ENCODE results near the gene NLK.
A peak's percentile ranks its signal among the peaks of the same experiment; 100 is the strongest.

Gene NLK

DNA sequence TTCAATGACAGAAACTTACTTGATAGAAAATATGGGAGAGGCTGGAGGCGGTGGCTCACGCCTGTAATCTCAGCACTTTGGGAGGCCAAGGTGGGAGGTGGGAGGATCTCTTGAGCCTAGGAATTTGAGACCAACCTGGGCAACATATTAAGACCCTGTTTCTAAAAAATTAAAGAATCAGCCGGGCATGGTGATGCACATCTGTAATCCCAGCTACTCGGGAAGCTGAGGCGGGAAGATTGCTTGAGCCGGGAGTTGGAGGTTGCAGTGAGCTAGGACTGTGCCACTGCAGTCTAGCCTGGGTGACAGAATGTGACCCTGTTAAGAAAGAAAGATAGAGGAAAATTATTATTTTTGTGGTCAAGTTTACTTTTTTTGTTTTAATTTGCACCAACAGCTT is 2.1 kb upstream of the NLK start:
- no peak for DNase-seq

DNA sequence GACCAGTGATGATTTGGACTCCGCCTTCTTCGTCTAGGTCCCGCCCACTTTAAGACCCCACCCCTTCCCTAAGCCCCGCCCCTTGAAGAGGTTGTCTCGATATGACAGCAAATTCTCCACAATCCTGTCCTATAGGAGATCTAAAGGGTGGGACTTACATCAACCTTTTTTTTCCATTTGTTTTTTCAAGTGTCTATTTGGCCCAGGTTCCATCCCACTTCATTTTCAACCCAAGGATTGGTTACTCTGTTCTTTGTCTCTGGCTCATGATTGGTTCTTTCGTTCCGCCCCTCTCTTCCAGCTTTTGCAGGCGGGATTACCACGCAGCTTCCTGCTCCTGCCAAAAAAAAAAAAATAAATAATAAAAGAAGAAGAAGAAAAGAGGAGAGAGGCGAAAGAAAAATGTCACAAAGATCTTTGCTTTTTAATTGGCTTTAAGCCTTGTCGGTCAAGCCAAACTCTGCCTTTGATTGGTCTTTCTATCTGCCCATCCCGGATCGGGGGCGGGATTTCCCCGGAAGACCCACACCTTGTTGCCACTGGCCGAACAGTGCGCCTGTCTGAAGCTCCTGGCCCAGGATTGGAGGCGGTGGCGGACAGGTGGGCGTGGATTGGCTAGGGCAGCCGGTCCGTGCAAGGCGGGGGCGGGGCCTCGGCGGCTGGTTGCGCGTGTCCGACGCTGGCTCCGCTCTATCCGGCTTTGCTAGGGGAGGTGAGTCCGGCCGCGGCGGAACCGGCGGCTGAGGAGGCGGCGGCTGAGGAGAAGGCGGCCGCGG is 1.2 kb upstream of the NLK start:
- peak; percentile 100 for DNase-seq

DNA sequence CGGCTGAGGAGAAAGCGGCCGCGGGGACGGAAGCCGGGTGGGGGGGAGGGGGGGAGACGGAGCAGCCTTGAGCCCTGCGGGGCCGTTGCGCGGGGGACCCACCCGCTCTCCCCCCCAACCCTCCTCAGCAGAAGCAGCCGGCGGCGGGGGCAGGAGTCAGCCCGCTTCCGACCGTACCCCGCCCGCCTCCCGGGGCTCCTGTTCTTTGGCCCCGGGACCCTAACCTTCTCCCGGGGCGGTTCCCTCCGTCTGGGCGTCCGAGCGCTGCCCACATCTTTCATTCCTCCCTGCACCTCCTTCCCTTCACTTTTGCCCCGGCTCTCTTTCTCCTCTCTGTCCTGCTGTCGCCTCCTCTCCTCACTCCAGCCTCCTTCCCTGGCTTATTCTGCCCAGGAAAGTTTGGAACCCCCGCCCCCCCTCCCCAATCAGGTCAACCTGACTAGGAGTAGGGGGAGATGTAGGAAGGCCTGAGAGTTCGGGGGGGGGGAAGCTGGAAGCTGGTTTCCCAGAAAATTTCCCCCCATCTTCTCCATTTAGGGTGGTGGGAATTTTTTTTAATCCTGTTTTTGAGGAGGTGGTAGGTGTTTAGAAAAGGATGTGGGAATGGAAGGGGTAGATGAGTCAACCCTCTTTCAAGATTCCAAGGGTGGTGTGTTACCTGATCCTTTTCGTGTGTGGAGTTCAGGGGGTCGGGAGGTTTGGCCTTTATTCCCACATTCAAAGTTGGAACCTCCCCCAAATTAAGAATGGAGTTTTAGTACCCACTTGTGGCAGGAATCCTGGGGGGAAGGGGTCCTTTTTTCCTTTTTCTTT is 427 bp upstream of the NLK start:
- DNase-seq: no peak

DNA sequence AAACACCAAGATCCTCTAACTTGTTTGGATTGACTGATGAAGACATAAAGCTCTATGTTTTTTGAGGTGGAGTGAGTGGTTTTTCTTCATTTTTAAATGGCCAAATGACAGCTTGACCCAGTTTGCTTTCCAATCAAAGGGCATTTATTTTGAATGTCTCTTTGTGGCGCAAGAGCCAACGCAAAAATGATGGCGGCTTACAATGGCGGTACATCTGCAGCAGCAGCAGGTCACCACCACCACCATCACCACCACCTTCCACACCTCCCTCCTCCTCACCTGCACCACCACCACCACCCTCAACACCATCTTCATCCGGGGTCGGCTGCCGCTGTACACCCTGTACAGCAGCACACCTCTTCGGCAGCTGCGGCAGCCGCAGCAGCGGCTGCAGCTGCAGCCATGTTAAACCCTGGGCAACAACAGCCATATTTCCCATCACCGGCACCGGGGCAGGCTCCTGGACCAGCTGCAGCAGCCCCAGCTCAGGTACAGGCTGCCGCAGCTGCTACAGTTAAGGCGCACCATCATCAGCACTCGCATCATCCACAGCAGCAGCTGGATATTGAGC is 329 bp downstream of the NLK start:
- no peak for DNase-seq

- no peak for DNase-seq
Observed at GRCh38 chr17:28043296-28043695, 819 bp downstream of the NLK start.

DNA sequence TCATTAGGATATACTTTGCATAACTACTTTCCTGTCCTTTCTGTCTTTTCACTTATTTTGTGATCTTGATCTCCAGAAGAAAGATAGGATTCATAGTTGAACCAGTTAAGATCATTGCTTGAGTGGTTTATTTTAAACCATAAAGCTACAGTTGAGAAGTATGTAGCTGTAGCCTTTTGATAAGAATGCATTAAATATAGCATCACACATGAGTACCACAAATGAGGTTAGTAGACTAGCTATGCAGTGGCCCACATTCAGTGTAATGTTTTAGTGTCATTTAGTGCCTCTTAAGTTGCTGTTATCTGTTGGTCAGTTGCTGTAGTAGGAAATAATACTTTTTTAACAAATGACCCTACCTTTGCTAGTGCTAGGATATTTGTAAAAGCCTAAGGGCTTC is 1.3 kb downstream of the NLK start:
- no peak for DNase-seq

DNA sequence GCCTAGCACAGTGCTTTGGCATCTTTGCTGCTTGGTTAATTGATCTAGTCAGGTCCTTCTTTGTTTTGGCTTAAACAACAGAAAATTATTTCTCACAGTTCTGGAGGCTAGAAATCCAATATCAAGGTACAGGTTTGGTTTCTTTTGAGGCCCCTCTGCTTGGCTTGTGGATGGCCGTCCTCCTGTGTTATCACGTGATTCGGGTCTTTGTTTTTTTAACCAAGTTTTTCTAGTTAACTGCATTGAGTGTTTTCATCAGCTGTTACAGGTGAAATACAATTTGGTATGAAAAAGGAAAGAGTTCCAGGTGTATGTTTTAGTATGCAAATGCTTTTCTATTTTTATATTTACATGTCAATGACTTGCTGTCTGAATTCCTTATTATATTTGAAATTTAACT is 2.8 kb downstream of the NLK start:
- no peak for DNase-seq

DNA sequence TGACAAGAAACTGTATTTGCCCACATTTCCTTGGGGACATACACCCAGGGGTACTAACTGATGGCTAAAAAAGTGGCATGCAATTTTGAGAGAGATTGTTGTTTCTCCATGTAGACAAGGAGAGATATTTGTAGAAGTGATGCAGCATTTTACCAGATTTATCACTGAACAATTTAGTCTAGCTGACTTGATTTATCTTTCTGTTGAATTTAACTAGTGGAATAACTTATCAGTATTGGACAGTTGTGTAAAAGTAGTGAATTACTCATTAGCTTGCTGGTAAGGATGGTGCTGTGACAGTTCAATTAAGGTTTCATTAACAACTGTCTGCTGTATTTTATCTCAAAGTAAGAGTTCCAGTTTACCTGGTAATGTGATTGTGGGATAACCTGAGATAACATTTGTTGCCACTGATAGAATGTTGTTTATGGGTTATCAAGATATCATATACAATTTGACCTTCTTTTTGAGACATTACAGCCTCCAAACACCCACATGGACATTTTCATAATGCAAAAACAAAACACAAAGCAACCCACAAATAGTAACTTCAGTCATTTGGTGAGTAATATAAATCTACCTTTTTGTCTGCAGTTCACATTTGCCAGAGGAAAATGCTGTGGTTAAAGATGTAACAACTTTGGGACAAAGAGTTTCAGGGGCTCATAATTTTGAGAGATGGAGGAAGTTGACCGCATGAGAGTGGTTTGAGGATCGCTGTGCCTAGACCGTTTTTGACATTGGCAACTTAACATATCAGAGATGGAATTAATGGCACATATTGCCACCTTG is 3.8 kb downstream of the NLK start:
- no peak for DNase-seq

DNA sequence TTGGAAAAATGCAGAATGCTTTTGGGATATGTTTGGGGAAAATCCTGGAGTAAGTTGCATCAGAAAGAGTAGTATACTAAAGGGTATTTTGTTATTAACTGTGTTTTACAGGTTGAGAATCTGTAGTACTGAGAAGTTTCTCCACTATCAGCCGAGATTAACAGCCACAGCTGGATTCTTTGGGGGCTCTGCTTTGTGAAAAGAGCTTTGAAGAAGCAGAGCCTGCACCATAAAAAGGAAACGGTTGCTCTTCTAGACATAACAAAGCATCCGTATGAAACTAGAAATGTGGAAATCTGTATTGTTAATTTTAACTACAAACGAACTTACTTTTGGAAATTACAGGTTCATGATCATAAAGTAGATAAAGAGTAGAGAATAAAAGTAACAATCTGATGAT is 5.3 kb downstream of the NLK start:
- no peak for DNase-seq

GRCh38 chr17:28049071-28049470 is 6.6 kb downstream of the NLK start:
- DNase-seq: no peak

- DNase-seq: peak; percentile 14
Observed at GRCh38 chr17:28053044-28053670, 10.7 kb downstream of the NLK start.

DNA sequence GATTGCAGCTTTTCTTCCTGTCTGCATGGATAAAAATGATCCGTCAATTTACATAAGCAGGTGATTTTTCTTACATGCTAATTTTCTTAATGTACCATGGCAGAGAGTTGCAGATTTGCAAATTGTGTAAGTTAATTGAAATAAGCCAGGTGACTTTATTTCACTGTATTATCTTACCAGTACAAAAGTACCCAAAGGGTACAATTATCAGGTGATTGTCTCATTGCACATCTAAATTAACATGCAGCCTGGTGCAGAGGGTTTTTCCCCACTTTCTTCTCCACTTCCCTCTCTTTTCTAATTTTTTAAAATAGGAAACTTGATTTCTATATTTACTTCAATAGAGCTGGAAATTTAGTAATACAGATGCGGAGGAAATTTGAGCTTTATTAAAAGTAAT is 11.2 kb downstream of the NLK start:
- DNase-seq: no peak

- no peak for DNase-seq
Observed at GRCh38 chr17:28055546-28056275, 13.2 kb downstream of the NLK start.

DNA sequence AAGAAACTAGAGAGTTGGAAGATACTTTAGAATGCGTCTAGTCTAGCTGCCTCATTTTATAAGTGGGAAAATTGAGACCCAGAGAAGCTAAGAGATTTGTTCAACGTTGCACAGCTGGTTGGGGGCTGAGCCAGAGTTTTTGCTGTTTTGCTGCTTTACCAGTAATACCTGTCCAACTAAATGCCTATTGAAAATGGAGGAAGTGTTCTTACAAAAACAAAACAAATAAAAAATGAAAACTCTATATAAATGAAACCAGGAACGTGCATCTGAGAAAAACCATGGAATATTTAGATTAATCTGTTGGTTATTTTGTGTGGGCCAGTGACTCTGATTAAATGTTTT is 13.8 kb downstream of the NLK start:
- DNase-seq: no peak

GRCh38 chr17:28057731-28058246 is 15.3 kb downstream of the NLK start:
- no peak for DNase-seq

GRCh38 chr17:28059675-28060074 is 17.2 kb downstream of the NLK start:
- DNase-seq: no peak

- no peak for DNase-seq
Observed at GRCh38 chr17:28065706-28066105, 23.2 kb downstream of the NLK start.

- no peak for DNase-seq
Observed at GRCh38 chr17:28069061-28069460, 26.6 kb downstream of the NLK start.

DNA sequence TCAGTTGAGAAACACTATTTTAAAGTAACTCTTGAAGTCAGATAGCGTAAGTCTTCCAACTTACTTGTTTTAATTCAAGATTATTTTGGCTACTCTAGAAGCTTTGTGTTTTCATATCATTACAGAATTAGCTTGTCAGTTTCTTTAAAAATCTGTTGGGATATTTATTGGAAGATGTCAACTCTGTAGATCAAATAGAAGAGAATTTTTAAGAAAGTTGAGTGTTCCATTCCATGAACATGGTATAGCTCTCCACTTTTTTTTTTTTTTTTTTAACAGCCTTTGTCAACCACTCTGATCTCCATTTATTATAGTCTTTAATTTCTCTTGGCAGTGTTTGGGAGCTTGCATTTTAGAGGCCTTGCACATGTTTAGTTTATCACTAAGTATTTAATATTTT is 28.7 kb downstream of the NLK start:
- no peak for DNase-seq

- no peak for DNase-seq
Observed at GRCh38 chr17:28071891-28072606, 29.6 kb downstream of the NLK start.

DNA sequence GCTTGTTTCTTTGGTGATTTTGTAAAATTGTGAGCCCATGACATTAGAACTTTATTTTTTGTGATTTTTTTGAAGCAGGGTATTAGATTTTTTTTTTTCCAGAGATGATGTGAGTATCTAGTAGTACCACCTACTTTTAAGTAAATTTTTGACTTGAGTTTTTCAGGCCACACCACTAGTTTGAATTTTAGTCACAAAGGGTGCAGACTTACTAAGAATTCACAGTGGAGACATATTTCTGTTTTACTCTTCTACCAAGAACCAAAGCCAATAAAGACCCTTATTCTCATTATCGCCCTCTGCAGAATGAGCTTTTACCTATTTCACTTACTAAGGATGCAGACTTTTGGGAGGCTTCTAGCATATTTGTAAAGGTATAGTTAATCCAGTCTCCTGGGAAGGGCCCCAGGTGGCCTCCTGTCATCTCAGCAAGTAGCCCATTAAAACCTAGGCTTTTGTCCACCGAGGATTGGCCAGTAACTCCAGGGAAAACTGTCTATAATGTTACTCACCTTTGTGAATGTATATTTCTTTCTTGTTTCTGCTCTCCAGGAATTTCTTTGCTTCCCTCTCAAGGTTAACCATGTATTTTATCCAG is 30.6 kb downstream of the NLK start:
- DNase-seq: no peak

Data from fibroblast of skin of abdomen (primary cell).